ES-I3 (cell line): Measurements from ENCODE around the gene KRTAP29-1.
"Not testable (repeated sequence)": the region's sequence is repeated elsewhere in the genome, so short reads cannot be mapped to it uniquely, and the experiment has no call there.

Experiments
- H3K36me3 ChIP-seq: 2 replicates; pipeline ENCODE4 v1.6.1; 2013; ENCODE audit warnings: mild to moderate bottlenecking, low read length, control low read depth, moderate library complexity; ENCODE audit not compliant: insufficient read depth
- H3K4me1 ChIP-seq: 2 replicates; pipeline ENCODE4 v1.6.1; 2013; ENCODE audit warnings: mild to moderate bottlenecking, control low read depth, low read length; ENCODE audit not compliant: insufficient read depth
- H3K9ac ChIP-seq: 2 replicates; pipeline ENCODE4 v1.6.1; 2013; ENCODE audit warnings: low read depth, mild to moderate bottlenecking, low read length, moderate library complexity
- H3K9me3 ChIP-seq: 2 replicates; pipeline ENCODE4 v1.6.1; 2013; ENCODE audit warnings: mild to moderate bottlenecking, low read length, moderate library complexity; ENCODE audit not compliant: control insufficient read depth, insufficient read depth

Gene KRTAP29-1

GRCh38 chr17:41301916-41302901 lies at the start of gene KRTAP29-1:
Gene KRTAP29-1 (minus strand): TSS chr17:41302851. CDS start chr17:41302851, 0 bp downstream.
- no peaks in the 10 kb centered on the region for H3K36me3 ChIP-seq
- H3K9ac ChIP-seq = no peak within 1 kb of the TSS
- H3K9me3 ChIP-seq = no peaks in the 10 kb centered on the region
- H3K4me1 ChIP-seq = no peaks in the 10 kb centered on the region

GRCh38 chr17:41351177-41351576 lies 48.5 kb upstream of the KRTAP29-1 start:
- Histone ChIP-seq H3K36me3 (no peaks in the 10 kb centered on the region), H3K4me1 (no peaks in the 10 kb centered on the region), H3K9ac (no peak overlapping the region), H3K9me3 (no peaks in the 10 kb centered on the region)

- H3K9ac ChIP-seq, H3K36me3 ChIP-seq, H3K9me3 ChIP-seq, H3K4me1 ChIP-seq: not testable (repeated sequence)
Measured at GRCh38 chr17:41350381-41350878, 47.8 kb upstream of the KRTAP29-1 start, which contains the start of gene KRT33A. Gene KRT33A (minus strand): TSS chr17:41350828. CDS start chr17:41350767, 61 bp downstream.

GRCh38 chr17:41347869-41348760 lies 45.5 kb upstream of the KRTAP29-1 start:
- no peaks in the 10 kb centered on the region for H3K4me1 ChIP-seq
- no peaks in the 10 kb centered on the region for H3K36me3 ChIP-seq
- H3K9ac ChIP-seq = no peak overlapping the region
- H3K9me3 ChIP-seq = no peaks in the 10 kb centered on the region

GRCh38 chr17:41346421-41346820 lies 43.8 kb upstream of the KRTAP29-1 start:
- H3K9me3 ChIP-seq, H3K36me3 ChIP-seq, H3K9ac ChIP-seq, H3K4me1 ChIP-seq: not testable (repeated sequence)

GRCh38 chr17:41345992-41346391 lies 43.3 kb upstream of the KRTAP29-1 start:
- H3K9ac ChIP-seq = no peak overlapping the region
- no peaks in the 10 kb centered on the region for H3K36me3 ChIP-seq
- H3K4me1 ChIP-seq = no peaks in the 10 kb centered on the region
- H3K9me3 ChIP-seq = no peaks in the 10 kb centered on the region

GRCh38 chr17:41343029-41343428 lies 40.4 kb upstream of the KRTAP29-1 start:
- Histone ChIP-seq H3K4me1 (no peaks in the 10 kb centered on the region), H3K9ac (no peak overlapping the region), H3K36me3 (no peaks in the 10 kb centered on the region), H3K9me3 (no peaks in the 10 kb centered on the region)

GRCh38 chr17:41340934-41341861 lies 38.5 kb upstream of the KRTAP29-1 start:
- Histone ChIP-seq H3K4me1 (no peaks in the 10 kb centered on the region), H3K9ac (no peak overlapping the region), H3K9me3 (no peaks in the 10 kb centered on the region), H3K36me3 (no peaks in the 10 kb centered on the region)

- Histone ChIP-seq H3K4me1 (no peaks in the 10 kb centered on the region), H3K36me3 (no peaks in the 10 kb centered on the region), H3K9ac (no peak overlapping the region), H3K9me3 (no peaks in the 10 kb centered on the region)
Measured at GRCh38 chr17:41340494-41340893, 37.8 kb upstream of the KRTAP29-1 start.

- Histone ChIP-seq H3K4me1 (no peaks in the 10 kb centered on the region), H3K9ac (no peak overlapping the region), H3K9me3 (no peaks in the 10 kb centered on the region), H3K36me3 (no peaks in the 10 kb centered on the region)
Measured at GRCh38 chr17:41339571-41340172, 37.0 kb upstream of the KRTAP29-1 start.

- no peak overlapping the region for H3K9ac ChIP-seq
- no peaks in the 10 kb centered on the region for H3K9me3 ChIP-seq
- no peaks in the 10 kb centered on the region for H3K36me3 ChIP-seq
- no peaks in the 10 kb centered on the region for H3K4me1 ChIP-seq
Measured at GRCh38 chr17:41338961-41339485, 36.4 kb upstream of the KRTAP29-1 start.

- Histone ChIP-seq H3K9ac (no peak overlapping the region), H3K36me3 (no peaks in the 10 kb centered on the region), H3K4me1 (no peaks in the 10 kb centered on the region), H3K9me3 (no peaks in the 10 kb centered on the region)
Measured at GRCh38 chr17:41335747-41336146, 33.1 kb upstream of the KRTAP29-1 start.
